Measurements from ENCODE around the gene ATP2C2.

Gene ATP2C2

GRCh38 chr16:84471966-84472365 lies 103.6 kb downstream of the ATP2C2 start:
- no peak overlapping the region for H3K4me3 ChIP-seq (ENCODE audit: insufficient read depth in 1 of 2, low read depth in 1 of 2, low read length in 2 of 2)
- no peak overlapping the region for H2BK15ac ChIP-seq (ENCODE audit: low read depth, poor library complexity, severe bottlenecking)
- H2BK120ac ChIP-seq (ENCODE audit: low read depth, low read length) = no peak overlapping the region
- WGBS = 99% methylated on average over 4 of the region's 4 CpGs
- no peak overlapping the region for H2AFZ ChIP-seq (ENCODE audit: low read depth, low read length)
- H3K36me3 ChIP-seq (ENCODE audit: control insufficient read depth in 1 of 2, insufficient read depth in 2 of 2, low read depth in 1 of 2, low read length in 2 of 2) = peaks cover 15 to 49% of the 10 kb centered on the region in 2 experiments
- H3K18ac ChIP-seq (ENCODE audit: low read depth in 1 of 2, low read length in 2 of 2) = no peak overlapping the region
- H3K4me1 ChIP-seq (ENCODE audit: control insufficient read depth, insufficient read depth, low read depth, low read length) = no peaks in the 10 kb centered on the region
- no peak overlapping the region for H3K27ac ChIP-seq (ENCODE audit: low read length, poor library complexity, severe bottlenecking)
- H2BK5ac ChIP-seq (ENCODE audit: low read depth, low read length, poor library complexity, severe bottlenecking) = no peak overlapping the region
- H3K27me3 ChIP-seq (ENCODE audit: control insufficient read depth in 1 of 2, insufficient read depth in 1 of 2, low read length in 2 of 2) = no peaks in the 10 kb centered on the region
- H3K14ac ChIP-seq (ENCODE audit: low read length in 2 of 2) = no peak overlapping the region
- no peak overlapping the region for H3K9ac ChIP-seq (ENCODE audit: low read length)
- no peak overlapping the region for H3K23ac ChIP-seq (ENCODE audit: low read length in 2 of 2)
- no peak overlapping the region for H3K4ac ChIP-seq (ENCODE audit: low read depth in 1 of 2, low read length in 2 of 2)
- H2BK12ac ChIP-seq (ENCODE audit: low read length in 2 of 2) = no peak overlapping the region
- no peak overlapping the region for H4K8ac ChIP-seq (ENCODE audit: low read length)
- no peak overlapping the region for H4K91ac ChIP-seq (ENCODE audit: low read length)
- no peak for DNase-seq
- no peak overlapping the region for H2AK5ac ChIP-seq (ENCODE audit: low read length, severe bottlenecking)
- peaks cover 11% of the 10 kb centered on the region for H3K9me3 ChIP-seq (ENCODE audit: control insufficient read depth, low read length)
- no peak overlapping the region for H3K4me2 ChIP-seq (ENCODE audit: low read length, poor library complexity, severe bottlenecking)
- peaks cover 17% of the 10 kb centered on the region for H3K79me1 ChIP-seq (replicated peaks; ENCODE audit: low read length, poor library complexity, severe bottlenecking)

- Histone ChIP-seq H2BK120ac (ENCODE audit: low read depth, low read length) (no peak overlapping the region), H2AK5ac (ENCODE audit: low read length, severe bottlenecking) (no peak overlapping the region), H2BK12ac (ENCODE audit: low read length in 2 of 2) (no peak overlapping the region), H3K4ac (ENCODE audit: low read depth in 1 of 2, low read length in 2 of 2) (no peak overlapping the region), H2AFZ (ENCODE audit: low read depth, low read length) (no peak overlapping the region), H3K23ac (ENCODE audit: low read length in 2 of 2) (no peak overlapping the region), H2BK5ac (ENCODE audit: low read depth, low read length, poor library complexity, severe bottlenecking) (no peak overlapping the region), H3K9ac (ENCODE audit: low read length) (no peak overlapping the region), H3K27ac (ENCODE audit: low read length, poor library complexity, severe bottlenecking) (no peak overlapping the region), H2BK15ac (ENCODE audit: low read depth, poor library complexity, severe bottlenecking) (no peak overlapping the region), H3K18ac (ENCODE audit: low read depth in 1 of 2, low read length in 2 of 2) (no peak overlapping the region), H4K8ac (ENCODE audit: low read length) (no peak overlapping the region), H3K9me3 (ENCODE audit: control insufficient read depth, low read length) (no peaks in the 10 kb centered on the region), H3K36me3 (ENCODE audit: control insufficient read depth in 1 of 2, insufficient read depth in 2 of 2, low read depth in 1 of 2, low read length in 2 of 2) (peaks cover 27 to 53% of the 10 kb centered on the region in 2 experiments), H3K14ac (ENCODE audit: low read length in 2 of 2) (no peak overlapping the region), H3K79me1 (replicated peaks; ENCODE audit: low read length, poor library complexity, severe bottlenecking) (peaks cover 19% of the 10 kb centered on the region), H4K91ac (ENCODE audit: low read length) (no peak overlapping the region), H3K4me1 (ENCODE audit: control insufficient read depth, insufficient read depth, low read depth, low read length) (peaks cover 8% of the 10 kb centered on the region), H3K27me3 (ENCODE audit: control insufficient read depth in 1 of 2, insufficient read depth in 1 of 2, low read length in 2 of 2) (no peaks in the 10 kb centered on the region), H3K4me2 (ENCODE audit: low read length, poor library complexity, severe bottlenecking) (no peak overlapping the region), H3K4me3 (ENCODE audit: insufficient read depth in 1 of 2, low read depth in 1 of 2, low read length in 2 of 2) (no peak overlapping the region)
- 91% methylated on average over 8 of the region's 8 CpGs for WGBS
- DNase-seq = no peak
Observed at GRCh38 chr16:84475643-84476240, 107.4 kb downstream of the ATP2C2 start.

- H2BK15ac ChIP-seq (ENCODE audit: low read depth, poor library complexity, severe bottlenecking) = no peak overlapping the region
- no peak overlapping the region for H3K18ac ChIP-seq (ENCODE audit: low read depth in 1 of 2, low read length in 2 of 2)
- H2BK120ac ChIP-seq (ENCODE audit: low read depth, low read length) = no peak overlapping the region
- H3K4ac ChIP-seq (ENCODE audit: low read depth in 1 of 2, low read length in 2 of 2) = no peak overlapping the region
- peaks cover 29 to 57% of the 10 kb centered on the region in 2 experiments for H3K36me3 ChIP-seq (ENCODE audit: control insufficient read depth in 1 of 2, insufficient read depth in 2 of 2, low read depth in 1 of 2, low read length in 2 of 2)
- H4K91ac ChIP-seq (ENCODE audit: low read length) = no peak overlapping the region
- no peak overlapping the region for H3K27ac ChIP-seq (ENCODE audit: low read length, poor library complexity, severe bottlenecking)
- H2BK12ac ChIP-seq (ENCODE audit: low read length in 2 of 2) = no peak overlapping the region
- H2AFZ ChIP-seq (ENCODE audit: low read depth, low read length) = no peak overlapping the region
- H3K23ac ChIP-seq (ENCODE audit: low read length in 2 of 2) = no peak overlapping the region
- DNase-seq = no peak
- H3K14ac ChIP-seq (ENCODE audit: low read length in 2 of 2) = no peak overlapping the region
- H3K27me3 ChIP-seq (ENCODE audit: control insufficient read depth in 1 of 2, insufficient read depth in 1 of 2, low read length in 2 of 2) = no peaks in the 10 kb centered on the region
- H3K79me1 ChIP-seq (replicated peaks; ENCODE audit: low read length, poor library complexity, severe bottlenecking) = peaks cover 21% of the 10 kb centered on the region
- H3K4me1 ChIP-seq (ENCODE audit: control insufficient read depth, insufficient read depth, low read depth, low read length) = peaks cover 12% of the 10 kb centered on the region
- H2BK5ac ChIP-seq (ENCODE audit: low read depth, low read length, poor library complexity, severe bottlenecking) = no peak overlapping the region
- no peak overlapping the region for H4K8ac ChIP-seq (ENCODE audit: low read length)
- H3K4me2 ChIP-seq (ENCODE audit: low read length, poor library complexity, severe bottlenecking) = no peak overlapping the region
- 98% methylated on average over 7 of the region's 8 CpGs for WGBS
- no peak overlapping the region for H3K9ac ChIP-seq (ENCODE audit: low read length)
- H3K9me3 ChIP-seq (ENCODE audit: control insufficient read depth, low read length) = no peaks in the 10 kb centered on the region
- no peak overlapping the region for H3K4me3 ChIP-seq (ENCODE audit: insufficient read depth in 1 of 2, low read depth in 1 of 2, low read length in 2 of 2)
- H2AK5ac ChIP-seq (ENCODE audit: low read length, severe bottlenecking) = no peak overlapping the region
Observed at GRCh38 chr16:84476401-84476800, 108.1 kb downstream of the ATP2C2 start.

GRCh38 chr16:84477661-84478060 lies 109.3 kb downstream of the ATP2C2 start:
- H3K27me3 ChIP-seq (ENCODE audit: control insufficient read depth in 1 of 2, insufficient read depth in 1 of 2, low read length in 2 of 2) = no peaks in the 10 kb centered on the region
- H3K79me1 ChIP-seq (replicated peaks; ENCODE audit: low read length, poor library complexity, severe bottlenecking) = peaks cover 18% of the 10 kb centered on the region
- no peak overlapping the region for H3K27ac ChIP-seq (ENCODE audit: low read length, poor library complexity, severe bottlenecking)
- no peak overlapping the region for H2AK5ac ChIP-seq (ENCODE audit: low read length, severe bottlenecking)
- no peak overlapping the region for H2BK12ac ChIP-seq (ENCODE audit: low read length in 2 of 2)
- no peak overlapping the region for H2BK120ac ChIP-seq (ENCODE audit: low read depth, low read length)
- H2BK5ac ChIP-seq (ENCODE audit: low read depth, low read length, poor library complexity, severe bottlenecking) = no peak overlapping the region
- H3K18ac ChIP-seq (ENCODE audit: low read depth in 1 of 2, low read length in 2 of 2) = no peak overlapping the region
- no peaks in the 10 kb centered on the region for H3K9me3 ChIP-seq (ENCODE audit: control insufficient read depth, low read length)
- no peak overlapping the region for H3K23ac ChIP-seq (ENCODE audit: low read length in 2 of 2)
- H3K14ac ChIP-seq (ENCODE audit: low read length in 2 of 2) = no peak overlapping the region
- H3K9ac ChIP-seq (ENCODE audit: low read length) = no peak overlapping the region
- no peak for DNase-seq
- no peak overlapping the region for H3K4me3 ChIP-seq (ENCODE audit: insufficient read depth in 1 of 2, low read depth in 1 of 2, low read length in 2 of 2)
- H2BK15ac ChIP-seq (ENCODE audit: low read depth, poor library complexity, severe bottlenecking) = no peak overlapping the region
- H4K8ac ChIP-seq (ENCODE audit: low read length) = no peak overlapping the region
- peak overlapping the region; percentile 71 for H4K91ac ChIP-seq (ENCODE audit: low read length)
- peaks cover 36 to 59% of the 10 kb centered on the region in 2 experiments for H3K36me3 ChIP-seq (ENCODE audit: control insufficient read depth in 1 of 2, insufficient read depth in 2 of 2, low read depth in 1 of 2, low read length in 2 of 2)
- peaks cover 15% of the 10 kb centered on the region for H3K4me1 ChIP-seq (ENCODE audit: control insufficient read depth, insufficient read depth, low read depth, low read length)
- H3K4me2 ChIP-seq (ENCODE audit: low read length, poor library complexity, severe bottlenecking) = no peak overlapping the region
- 93% methylated on average over 6 of the region's 7 CpGs for WGBS
- H3K4ac ChIP-seq (ENCODE audit: low read depth in 1 of 2, low read length in 2 of 2) = no peak overlapping the region
- H2AFZ ChIP-seq (ENCODE audit: low read depth, low read length) = no peak overlapping the region
